Mucosa of descending colon (tissue), 3 donors: ENCODE results near the gene GTF2H1. TPM values are rescaled to one million over a fixed set of nuclear protein-coding genes. Genes with fewer than 3 reads are reported as not detected.
"Not testable (repeated sequence)": the region's sequence is repeated elsewhere in the genome, so short reads cannot be mapped to it uniquely, and the experiment has no call there.

Source experiments
- ATAC-seq: fragments of 200-7000 bp; cut with Tn5 transposase; one replicate; pipeline ENCODE4 v1.9.1; 2020; ENCODE audit warnings: mild to moderate bottlenecking, moderate library complexity
- DNase-seq, 3 donors: peaks; one replicate each; pipeline ENCODE4 v3.0.0-alpha.2; 2020
- H3K36me3 ChIP-seq: fragments of 200-600 bp; one replicate; pipeline ENCODE4 v1.8.0; 2021; ENCODE audit warnings: low read depth, mild to moderate bottlenecking
- H3K4me1 ChIP-seq: fragments of 200-600 bp; one replicate; pipeline ENCODE4 v1.8.0; 2021; ENCODE audit warnings: low read depth, mild to moderate bottlenecking
- H3K4me3 ChIP-seq: fragments of 200-600 bp; one replicate; pipeline ENCODE4 v1.8.0; 2021; ENCODE audit warnings: mild to moderate bottlenecking
- H3K9me3 ChIP-seq: fragments of 200-600 bp; one replicate; pipeline ENCODE4 v1.8.0; 2021; ENCODE audit warnings: mild to moderate bottlenecking
- intact Hi-C, 2 donors: fragments of 100-400 bp; cut with DNase I in 1 of 2; cut with micrococcal nuclease in 1 of 2; formaldehyde crosslinking; loops; one replicate each; pipeline versions ENCODE4 v1.11.0 to v1.11.1; 2022; cut with DNase I, micrococcal nuclease
- total RNA-seq, 3 donors: library from RNA; stranded (reverse); fragmentation: NEBNext Ultra II Directional in 2 of 3; extraction: Animal tissue kit (Norgen Biotek cat#: 25700) in 2 of 3; gene quantifications; one replicate each; pipeline versions ENCODE4 v1.2.1 to v1.2.4, GENCODE V29; 2021 to 2023
- TF ChIP-seq, protein P1 (sequence below): fragments of 200-600 bp; IDR thresholded peaks from one replicate; pipeline ENCODE4 v1.8.0; 2022; ENCODE audit warnings: antibody characterized with exemption, mild to moderate bottlenecking
- donor health status: DM: no; HTN: no; CAD: no; lungs with moderate emphysema.
- donor health status: DM: no; HTN: no; CAD: no.
- donor health status: DM: no; HTN: yes; CAD: no.

GTF2H1 gene
- total RNA-seq, 3 donors from 2014 or later: 32.8 to 43.3 (median 35.9) TPM

- Histone ChIP-seq H3K4me1 (peaks cover 28% of the 10 kb centered on the region), H3K36me3 (no peaks in the 10 kb centered on the region), H3K9me3 (no peaks in the 10 kb centered on the region), H3K4me3 (no peak overlapping the region)
- no peak for ATAC-seq
- intact Hi-C loops: loop anchor here in 1 of 2 donors (5.0 kb wide), 1 partner anchor 77 kb away; no protein-coding TSS in a partner anchor
- no peak for DNase-seq
- TF ChIP-seq, protein P1, sequence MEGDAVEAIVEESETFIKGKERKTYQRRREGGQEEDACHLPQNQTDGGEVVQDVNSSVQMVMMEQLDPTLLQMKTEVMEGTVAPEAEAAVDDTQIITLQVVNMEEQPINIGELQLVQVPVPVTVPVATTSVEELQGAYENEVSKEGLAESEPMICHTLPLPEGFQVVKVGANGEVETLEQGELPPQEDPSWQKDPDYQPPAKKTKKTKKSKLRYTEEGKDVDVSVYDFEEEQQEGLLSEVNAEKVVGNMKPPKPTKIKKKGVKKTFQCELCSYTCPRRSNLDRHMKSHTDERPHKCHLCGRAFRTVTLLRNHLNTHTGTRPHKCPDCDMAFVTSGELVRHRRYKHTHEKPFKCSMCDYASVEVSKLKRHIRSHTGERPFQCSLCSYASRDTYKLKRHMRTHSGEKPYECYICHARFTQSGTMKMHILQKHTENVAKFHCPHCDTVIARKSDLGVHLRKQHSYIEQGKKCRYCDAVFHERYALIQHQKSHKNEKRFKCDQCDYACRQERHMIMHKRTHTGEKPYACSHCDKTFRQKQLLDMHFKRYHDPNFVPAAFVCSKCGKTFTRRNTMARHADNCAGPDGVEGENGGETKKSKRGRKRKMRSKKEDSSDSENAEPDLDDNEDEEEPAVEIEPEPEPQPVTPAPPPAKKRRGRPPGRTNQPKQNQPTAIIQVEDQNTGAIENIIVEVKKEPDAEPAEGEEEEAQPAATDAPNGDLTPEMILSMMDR: no peak
Observed at GRCh38 chr11:18319914-18320313, 2.5 kb upstream of the GTF2H1 start.

DNA sequence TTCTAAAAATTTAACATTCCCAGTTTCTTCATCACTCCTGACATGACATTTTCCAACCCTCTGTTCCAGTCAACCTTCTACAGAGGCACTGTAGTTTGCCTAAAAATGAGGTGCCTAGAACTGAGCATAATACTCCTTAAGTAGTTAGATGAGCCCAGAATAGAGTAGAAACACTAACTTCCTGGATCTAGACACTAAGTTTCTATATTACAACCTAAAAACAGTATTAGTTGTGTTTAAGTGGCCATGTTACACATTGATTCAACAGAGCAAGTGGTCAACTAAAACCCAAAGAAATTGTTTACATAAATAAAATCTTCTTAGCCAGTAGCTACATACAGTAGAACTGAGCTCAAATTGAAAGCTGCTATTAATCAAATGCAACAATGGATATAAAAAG lies 1.8 kb upstream of the GTF2H1 start:
- Histone ChIP-seq H3K36me3 (no peaks in the 10 kb centered on the region), H3K4me1 (peaks cover 32% of the 10 kb centered on the region), H3K4me3 (no peak overlapping the region), H3K9me3 (no peaks in the 10 kb centered on the region)
- intact Hi-C loops: loop anchor here in 1 of 2 donors (5.0 kb wide), 1 partner anchor 77 kb away; no protein-coding TSS in a partner anchor
- ATAC-seq: no peak
- TF ChIP-seq, protein P1: no peak
- DNase-seq: no peak

DNA sequence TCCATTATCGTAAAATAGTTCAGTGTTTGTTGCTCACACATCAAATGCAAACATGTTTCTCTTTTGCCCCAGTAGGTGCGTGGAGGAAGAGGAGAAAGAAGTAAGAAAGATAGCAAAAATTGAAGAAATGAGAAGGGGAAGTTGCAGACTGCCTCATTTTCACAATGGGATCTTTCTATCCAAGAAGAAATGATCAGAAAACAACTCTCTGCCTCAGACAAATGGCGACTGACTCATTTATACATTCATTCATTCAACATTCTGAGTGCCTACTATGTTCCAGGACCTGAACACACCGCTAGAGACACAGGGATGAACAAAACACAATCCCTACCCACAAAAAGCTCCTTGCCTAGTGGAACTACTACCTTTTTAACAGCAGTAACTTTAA lies 794 bp upstream of the GTF2H1 start:
- Histone ChIP-seq H3K4me3 (peak overlapping the region; percentile 71), H3K9me3 (no peaks in the 10 kb centered on the region), H3K4me1 (peaks cover 32% of the 10 kb centered on the region), H3K36me3 (no peaks in the 10 kb centered on the region)
- intact Hi-C loops: loop anchor here in 1 of 2 donors (5.0 kb wide), 1 partner anchor 76 kb away; no protein-coding TSS in a partner anchor
- DNase-seq (no peak), ATAC-seq (peak; percentile 9)
- TF ChIP-seq, protein P1: no peak

GRCh38 chr11:18322818-18323570 lies 627 bp downstream of the GTF2H1 start:
- H3K9me3 ChIP-seq: no peaks in the 10 kb centered on the region
- peak in 1 of 3 donors; percentile 9 for DNase-seq
- no peak for ATAC-seq
- H3K36me3 ChIP-seq: no peaks in the 10 kb centered on the region
- intact Hi-C loops: loop anchor here in 1 of 2 donors (5.0 kb wide), 1 partner anchor 74 kb away; no protein-coding TSS in a partner anchor
- peaks cover 32% of the 10 kb centered on the region for H3K4me1 ChIP-seq
- peak overlapping the region; percentile 71 for H3K4me3 ChIP-seq
- TF ChIP-seq, protein P1: no peak

DNA sequence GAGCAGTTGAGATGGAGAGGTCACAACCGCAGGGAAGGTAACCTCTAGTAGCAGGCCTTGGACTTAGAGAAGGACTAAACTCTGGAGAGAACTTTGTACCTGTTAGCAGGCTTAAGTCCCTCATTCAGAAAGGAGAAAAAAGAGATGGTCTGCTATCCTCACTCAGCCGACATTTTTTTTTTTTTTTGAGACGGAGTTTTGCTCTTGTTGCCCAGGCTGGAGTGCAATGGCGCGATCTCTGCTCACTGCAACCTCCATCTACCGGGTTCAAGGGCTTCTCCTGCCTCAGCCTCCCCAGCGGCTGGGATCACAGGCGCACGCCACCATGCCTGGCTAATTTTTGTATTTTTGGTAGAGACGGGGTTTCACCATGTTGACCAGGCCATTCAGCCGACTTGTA lies 1.5 kb downstream of the GTF2H1 start:
- peaks cover 32% of the 10 kb centered on the region for H3K4me1 ChIP-seq
- not testable (repeated sequence) for H3K4me3 ChIP-seq, H3K36me3 ChIP-seq, H3K9me3 ChIP-seq, ATAC-seq, DNase-seq
- intact Hi-C loops: loop anchor here in 1 of 2 donors (5.0 kb wide), 1 partner anchor 73 kb away; no protein-coding TSS in a partner anchor

- intact Hi-C loops: loop anchor here in 1 of 2 donors (5.0 kb wide), 1 partner anchor 73 kb away; no protein-coding TSS in a partner anchor
- ATAC-seq (no peak), DNase-seq (no peak)
- TF ChIP-seq, protein P1: no peak
- Histone ChIP-seq H3K36me3 (no peaks in the 10 kb centered on the region), H3K4me3 (no peak overlapping the region), H3K4me1 (peaks cover 32% of the 10 kb centered on the region), H3K9me3 (no peaks in the 10 kb centered on the region)
Observed at GRCh38 chr11:18324381-18324780, 2.0 kb downstream of the GTF2H1 start.
